Measurements from ENCODE around the gene MTFP1.

- TF ChIP-seq, protein P1, sequence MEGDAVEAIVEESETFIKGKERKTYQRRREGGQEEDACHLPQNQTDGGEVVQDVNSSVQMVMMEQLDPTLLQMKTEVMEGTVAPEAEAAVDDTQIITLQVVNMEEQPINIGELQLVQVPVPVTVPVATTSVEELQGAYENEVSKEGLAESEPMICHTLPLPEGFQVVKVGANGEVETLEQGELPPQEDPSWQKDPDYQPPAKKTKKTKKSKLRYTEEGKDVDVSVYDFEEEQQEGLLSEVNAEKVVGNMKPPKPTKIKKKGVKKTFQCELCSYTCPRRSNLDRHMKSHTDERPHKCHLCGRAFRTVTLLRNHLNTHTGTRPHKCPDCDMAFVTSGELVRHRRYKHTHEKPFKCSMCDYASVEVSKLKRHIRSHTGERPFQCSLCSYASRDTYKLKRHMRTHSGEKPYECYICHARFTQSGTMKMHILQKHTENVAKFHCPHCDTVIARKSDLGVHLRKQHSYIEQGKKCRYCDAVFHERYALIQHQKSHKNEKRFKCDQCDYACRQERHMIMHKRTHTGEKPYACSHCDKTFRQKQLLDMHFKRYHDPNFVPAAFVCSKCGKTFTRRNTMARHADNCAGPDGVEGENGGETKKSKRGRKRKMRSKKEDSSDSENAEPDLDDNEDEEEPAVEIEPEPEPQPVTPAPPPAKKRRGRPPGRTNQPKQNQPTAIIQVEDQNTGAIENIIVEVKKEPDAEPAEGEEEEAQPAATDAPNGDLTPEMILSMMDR (IDR thresholded peaks at IDR 0.05) = no peak
- no peak for TF ChIP-seq EZH2 (IDR thresholded peaks at IDR 0.05; ENCODE audit: borderline replicate concordance, insufficient read depth, low read depth, low read length, poor library complexity, severe bottlenecking)
Measured at GRCh38 chr22:30399718-30400117, 25.9 kb upstream of the MTFP1 start.

Data from B cell (primary cell).